HG03039 (cell line): ENCODE data around the gene RNF151.
"Not testable (repeated sequence)": the region's sequence is repeated elsewhere in the genome, so short reads cannot be mapped to it uniquely, and the experiment has no call there.

ENCODE experiments used
- ATAC-seq: cut with Tn5 transposase; IDR thresholded peaks from one replicate; pipeline ENCODE4 v1.9.1; 2021; ENCODE audit warnings: mild to moderate bottlenecking, moderate library complexity; ENCODE audit not compliant: unreplicated experiment

The RNF151 gene

DNA sequence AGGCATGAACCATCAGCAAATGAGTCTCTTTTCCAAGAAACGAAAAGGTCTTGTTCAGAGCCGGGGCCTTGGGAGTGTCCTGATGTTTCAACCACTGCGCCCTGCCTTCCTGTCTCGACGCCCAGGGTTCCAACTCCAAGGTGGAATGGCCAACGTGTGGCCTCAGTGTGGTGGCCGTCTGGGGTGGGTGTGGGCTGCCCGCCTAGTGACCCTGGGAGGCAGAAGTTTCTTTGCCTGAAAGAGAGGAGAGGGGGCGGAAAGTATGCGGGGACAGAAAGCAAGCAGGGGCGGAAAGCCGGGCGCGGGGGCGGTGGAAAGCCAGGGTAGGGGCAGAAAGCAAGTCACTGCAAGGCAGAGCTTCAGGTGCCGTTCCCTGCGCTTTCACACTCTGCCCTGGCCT, 27.7 kb upstream of the RNF151 start:
- ATAC-seq: no peak

DNA sequence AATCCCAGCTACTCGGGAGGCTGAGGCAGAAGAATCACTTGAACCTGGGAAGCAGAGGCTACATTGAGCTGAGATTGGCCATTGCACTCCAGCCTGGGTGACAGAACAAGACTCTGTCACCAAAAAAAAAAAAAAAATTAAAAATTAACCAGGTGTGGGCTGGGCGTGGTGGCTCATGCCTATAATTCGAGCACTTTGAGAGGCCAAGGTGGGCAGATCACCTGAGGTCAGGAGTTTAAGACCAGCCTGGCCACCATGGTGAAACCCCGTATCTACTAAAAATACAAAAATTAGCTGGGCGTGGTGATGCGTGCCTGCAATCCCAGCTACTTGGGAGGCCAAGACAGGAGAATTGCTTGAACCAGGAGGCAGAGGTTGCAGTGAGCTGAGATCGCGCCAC, 26.8 kb upstream of the RNF151 start:
- not testable (repeated sequence) for ATAC-seq

DNA sequence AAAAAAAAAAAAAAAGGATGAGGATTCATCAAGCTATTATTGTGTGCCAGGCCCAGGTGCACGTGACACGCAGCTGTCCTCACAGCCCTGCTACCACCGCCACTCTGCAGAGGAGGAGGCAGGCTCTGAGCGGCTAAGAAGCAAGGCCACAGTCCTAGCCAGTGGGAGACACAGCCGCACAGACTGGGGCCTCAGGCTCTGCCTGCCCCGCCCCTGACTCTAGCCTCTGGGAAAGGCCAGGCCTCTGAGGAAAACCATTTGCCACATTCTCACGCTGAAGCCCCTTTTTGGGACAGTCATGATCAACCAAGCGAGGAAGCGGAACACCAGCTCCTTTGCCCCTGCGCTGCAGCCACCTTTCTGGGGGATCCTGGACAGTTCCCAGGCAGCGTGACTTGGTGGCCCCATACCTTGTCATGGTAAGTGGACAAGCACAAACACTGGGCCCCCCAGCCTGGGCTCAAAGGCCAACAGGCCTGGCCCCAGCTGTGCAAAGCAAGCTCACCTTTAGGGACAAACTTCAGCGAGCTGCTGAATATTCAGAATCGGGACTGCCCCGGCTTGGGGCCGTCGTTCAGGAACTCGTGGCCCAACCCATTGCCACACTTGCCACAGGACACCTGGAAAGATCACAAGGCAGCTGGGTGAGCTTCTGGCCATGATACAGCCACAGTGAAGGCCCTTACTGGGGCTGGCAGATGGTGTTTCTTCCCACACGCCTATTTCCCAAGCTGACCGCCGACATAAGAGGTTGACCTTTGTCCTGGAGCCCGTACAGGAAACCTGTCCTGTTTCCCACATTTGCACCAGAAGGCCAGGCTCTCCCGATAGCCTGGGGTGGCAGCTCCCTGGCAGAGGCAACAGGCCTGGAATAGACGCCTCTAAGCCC, 26.1 kb upstream of the RNF151 start:
- no peak for ATAC-seq

DNA sequence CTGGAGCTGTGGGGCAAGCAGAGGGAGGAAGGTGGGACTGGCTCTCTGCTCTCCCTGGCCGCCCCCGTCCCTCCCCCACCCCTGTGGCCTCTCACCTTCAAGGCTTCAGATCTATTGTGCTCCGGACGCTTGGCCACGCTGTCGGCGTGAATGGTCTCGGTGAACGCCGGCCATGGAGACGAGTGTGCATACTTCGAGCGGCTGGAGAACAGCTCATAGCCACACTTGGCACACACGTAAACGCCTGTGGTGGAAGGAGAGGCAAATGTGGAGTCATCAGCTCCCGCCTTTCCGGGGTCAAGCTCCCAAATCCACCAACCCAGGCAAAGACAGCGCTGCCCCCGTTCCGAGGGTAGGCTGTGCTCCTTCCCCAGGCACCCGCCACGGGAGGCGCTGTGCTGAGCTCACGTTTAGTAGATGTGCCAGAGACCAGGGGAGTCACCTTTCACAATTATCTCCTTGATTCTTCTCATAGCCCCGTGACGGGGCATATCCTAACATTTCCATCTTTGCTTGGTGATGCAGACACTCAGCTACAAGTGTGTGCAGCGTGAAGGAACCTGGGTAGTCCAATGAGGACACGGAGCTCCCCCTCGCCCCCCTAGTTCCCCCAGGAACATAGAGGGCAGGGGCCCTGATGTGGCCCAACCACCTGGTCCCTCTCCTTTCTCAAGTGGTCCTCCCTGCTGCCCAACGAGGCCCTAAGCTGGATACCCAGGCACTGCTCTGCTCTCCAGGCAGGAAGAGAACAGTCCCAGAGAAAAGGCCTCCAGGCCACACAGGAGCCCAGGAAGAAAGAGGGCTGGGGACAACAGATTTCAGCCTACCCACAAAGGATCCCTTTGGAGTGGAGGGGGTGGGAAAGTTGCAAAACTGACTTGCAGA, 25.3 kb upstream of the RNF151 start:
- no peak for ATAC-seq

DNA sequence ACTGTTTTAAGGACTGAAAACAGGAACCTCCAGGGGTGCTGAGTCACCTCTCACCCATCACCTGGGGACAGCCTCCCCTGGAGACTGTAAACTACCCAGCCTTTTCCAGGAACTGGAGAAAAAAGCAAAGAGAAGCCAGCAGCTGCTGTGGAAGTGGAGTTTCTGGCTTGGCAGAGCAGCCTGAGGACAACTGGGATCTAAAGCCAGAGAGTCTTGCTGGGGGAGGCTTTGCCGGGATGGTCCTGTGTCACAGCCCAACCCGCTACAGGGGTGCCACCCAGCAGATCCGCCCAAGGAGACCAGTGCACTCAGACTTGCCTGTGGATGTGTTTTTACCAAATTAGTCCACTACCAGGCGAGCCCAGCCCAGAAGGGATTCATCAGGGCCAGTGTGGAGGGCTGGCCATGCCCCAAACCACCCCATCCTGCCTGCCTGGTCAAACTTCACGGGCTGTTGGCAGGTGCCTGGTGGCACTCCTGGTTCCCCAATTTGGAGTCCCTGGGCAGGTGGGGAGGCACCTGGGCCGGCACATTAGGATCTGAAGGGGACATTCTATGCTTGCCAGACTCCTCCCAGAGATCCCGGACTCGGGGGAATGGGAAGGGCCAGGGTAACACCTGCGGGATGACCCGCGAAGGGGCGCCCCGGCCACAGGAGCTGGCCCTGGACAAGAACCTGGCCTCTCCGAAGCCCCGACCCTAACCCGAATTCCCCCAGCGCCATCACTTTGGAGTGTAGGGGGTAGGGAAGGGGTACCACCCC, 24.4 kb upstream of the RNF151 start:
- no peak for ATAC-seq

DNA sequence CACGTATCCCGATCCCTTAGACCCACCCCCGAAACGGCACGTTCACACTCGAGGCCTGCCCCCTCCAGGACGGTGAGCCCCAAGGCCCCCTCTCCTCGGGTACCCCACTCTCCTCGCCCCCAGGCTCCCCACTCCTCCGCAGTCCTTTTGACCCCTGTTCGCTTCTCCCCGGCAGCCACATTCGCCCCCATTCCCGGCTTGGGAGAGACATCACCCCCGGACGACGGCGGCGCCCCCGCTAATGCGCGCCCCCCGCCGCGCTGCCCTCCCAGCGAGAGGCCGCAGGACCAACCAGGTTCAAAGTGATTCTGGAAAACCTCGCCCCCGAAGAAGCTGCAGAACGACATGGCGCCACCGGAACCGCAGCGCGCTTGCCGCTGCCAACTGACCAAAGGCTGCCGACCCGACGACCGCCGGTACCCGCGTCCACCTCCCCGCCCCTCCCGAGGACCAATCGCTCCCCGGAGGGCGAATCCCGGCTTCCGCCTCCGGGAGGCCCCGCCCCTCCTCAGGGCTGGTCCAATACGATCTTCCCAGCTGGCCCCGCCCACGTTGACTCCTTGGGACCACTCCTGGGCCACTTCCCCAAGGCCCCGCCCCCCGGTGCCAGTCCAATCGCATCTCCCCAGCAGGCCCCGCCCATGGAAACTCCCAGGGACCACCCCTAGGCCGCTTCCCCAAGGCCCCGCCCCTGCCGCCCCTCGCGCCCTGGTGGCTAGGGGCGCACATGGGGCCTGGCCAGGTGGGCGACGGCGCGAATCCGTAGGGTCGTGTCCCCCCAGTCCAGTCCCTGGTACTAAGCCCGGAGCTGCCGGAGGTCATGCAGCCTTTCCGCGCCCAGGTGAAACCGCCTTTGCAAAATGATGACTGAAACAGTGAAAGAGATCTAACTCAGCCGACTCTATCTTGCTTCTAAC, 23.6 kb upstream of the RNF151 start, which contains the start of gene MSRB1:
MSRB1 (minus strand) TSS at position 390 of the 917 bp plus-strand sequence; CDS start at position 347, 43 bp downstream.
- ATAC-seq: peak; percentile 81

DNA sequence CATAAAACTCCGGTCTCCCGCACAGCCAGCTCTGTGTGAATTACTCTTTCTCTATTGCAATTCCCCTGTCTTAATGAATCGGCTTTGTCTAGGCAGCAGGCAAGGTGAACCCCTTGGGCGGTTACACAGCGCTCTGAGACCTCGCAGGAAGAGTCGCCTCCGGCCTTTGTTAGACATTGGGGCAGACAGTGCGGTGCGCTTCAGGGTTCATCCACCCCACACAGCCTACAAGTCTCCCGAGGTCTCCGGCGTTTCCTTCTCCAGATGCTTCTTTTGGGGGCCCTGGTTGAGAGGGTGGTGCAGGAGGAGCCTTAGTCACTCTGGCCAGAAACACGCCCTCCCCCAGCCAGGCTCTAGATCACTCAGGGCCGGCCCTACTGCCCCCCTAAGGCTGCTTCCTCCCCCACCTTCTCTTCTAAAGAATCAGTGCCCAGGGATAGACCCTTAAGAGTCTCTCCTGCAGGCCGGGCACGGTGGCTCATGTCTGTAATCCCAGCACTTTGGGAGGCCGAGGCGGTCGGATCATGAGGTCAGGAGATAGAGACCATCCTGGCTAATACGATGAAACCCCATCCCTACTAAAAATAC, 21.9 kb upstream of the RNF151 start:
- ATAC-seq: no peak

DNA sequence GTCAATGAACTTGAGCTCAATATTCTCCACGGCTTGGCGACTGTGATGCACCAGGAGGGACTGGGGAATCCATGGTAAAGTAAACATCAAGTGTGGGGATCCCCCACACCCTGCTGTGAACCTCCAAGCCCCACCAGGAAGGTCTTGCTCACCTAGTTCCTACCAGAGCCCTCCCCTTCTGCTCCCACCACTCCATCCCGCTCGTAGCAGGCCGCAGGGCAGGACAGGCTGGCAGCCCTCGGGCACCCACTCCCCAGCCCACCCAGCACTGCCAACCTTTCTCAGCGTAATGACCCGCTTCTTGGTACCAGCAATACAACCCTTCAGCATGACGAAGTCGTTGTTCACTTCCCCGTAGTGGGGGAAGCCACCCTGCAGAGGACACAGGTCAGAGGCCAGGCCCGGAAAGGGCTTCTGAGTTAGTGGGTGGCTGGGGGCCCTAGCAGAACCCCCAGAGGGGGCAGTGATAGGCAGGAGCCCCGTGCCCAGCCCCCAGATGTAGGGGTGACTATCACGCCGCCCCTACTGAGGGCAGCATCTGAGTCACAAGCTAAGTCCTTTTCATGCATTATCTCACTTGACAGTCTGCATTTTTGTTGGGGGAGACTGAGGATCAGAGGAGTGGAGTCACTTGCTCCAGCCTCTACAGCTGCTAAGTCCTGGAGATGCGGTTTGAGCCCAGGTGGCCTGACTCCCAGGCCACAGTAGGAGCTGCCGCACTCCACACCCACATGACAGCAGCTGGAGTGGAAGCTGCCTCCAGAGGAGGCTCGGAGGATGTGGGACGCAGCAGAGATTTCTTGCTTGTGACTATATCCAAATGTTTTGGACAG, 20.9 kb upstream of the RNF151 start:
- ATAC-seq: no peak

DNA sequence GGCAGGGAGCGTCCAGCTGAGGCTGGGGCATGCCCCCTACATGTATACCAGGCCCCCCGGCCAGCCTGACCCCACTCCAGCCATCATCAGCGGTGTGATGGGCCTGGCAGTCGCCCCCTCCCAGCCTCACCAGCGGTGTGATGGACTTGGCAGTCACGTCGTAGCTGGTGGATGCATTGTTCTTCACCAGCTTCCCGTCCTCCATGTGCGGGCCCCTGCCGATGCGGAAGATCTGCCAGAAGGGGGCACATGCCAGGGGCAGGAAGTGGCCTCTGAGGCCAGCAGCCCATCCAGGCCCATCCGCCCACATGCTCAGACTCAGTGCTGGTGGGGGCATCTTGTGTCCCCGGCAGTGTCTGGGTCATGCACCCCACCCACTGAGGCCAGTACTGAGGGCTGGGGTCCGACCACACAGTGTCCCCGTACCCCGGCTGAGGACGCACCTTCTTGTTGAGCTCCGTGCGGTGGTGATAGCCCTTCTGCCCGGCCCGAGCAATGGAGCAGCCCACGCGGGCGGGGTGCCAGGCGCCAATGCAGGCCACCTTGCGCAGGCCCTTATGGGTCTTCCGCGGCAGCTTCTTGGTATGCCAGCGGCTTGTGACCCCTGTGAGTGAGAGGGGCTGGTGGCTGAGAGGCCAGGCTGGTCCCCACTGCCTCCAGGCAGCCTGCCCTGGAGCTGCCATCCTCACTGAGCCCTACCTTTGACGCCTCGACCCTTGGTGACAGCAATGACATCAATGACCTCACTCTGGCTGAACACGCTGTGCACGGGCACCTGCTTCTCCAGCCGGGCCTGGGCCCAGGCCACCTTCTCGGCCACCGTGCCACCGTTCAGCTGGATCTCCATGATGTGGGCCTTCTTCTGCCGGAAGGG, 19.9 kb upstream of the RNF151 start:
- ATAC-seq: no peak

DNA sequence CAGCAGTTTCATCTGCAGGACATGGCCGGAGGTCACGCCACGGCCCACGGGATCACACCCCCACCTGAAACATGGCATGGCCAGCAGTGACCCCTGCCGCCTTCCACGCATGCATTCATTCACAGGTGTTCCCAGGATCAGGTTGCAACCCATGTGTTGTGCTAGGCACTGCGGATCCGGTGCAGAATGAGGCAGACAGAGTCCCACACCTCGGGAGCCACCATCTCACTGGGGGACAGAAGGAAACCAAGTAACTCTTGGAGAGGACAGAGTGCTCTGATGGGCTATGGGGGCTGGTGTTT, 19.3 kb upstream of the RNF151 start:
- ATAC-seq: no peak

DNA sequence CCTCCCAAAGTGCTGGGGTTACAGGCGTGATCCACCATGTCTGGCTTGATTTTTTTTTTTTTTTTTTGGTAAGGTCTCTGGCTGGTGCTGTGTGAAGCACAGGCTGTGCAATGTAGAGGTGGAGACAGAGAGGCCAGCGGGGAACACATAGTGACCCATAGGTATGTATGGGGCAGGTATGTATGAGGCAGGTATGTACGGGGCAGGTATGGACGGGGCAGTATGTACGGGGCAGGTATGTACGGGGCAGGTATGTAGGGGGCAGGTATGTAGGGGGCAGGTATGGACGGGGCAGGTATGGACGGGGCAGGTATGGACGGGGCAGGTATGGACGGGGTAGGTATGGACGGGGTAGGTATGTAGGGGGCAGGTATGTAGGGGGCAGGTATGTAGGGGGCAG, 17.1 kb upstream of the RNF151 start:
- no peak for ATAC-seq

DNA sequence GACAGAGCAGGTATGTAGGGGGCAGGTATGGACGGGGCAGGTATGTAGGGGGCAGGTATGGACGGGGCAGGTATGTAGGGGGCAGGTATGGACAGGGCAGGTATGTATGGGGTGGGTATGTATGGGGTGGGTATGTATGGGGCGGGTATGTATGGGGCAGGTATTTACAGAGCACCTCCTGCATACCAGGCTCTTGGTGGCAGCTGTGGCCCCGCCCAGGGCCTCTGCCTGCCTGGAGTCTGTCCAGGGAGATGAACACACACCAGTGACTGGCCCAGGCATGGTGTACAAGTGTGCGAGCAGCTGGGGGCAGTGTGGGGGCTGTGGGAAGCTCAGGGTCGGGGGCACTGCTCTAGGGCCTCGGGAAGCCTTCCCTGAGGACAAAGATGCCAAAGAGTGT, 16.6 kb upstream of the RNF151 start:
- ATAC-seq: no peak

DNA sequence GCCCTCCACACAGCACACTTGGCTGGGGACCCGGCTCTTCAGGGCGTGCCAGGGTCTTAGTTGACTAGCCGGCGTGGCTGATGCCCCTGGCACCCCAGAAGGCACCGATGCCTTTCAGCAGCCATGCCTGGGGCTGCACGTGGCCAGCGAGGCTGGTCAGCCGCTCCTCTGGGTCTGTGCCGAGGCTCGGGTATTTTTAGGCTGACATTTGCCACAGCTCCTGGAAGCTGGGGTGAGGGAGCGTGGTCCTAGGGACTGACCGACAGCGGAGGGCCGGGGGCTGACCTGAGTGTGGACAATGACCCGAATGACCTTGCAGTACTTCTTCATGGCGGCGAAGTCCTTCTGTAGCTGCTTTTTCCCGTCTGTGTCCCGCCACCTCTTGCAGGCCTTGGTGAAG, 16.1 kb upstream of the RNF151 start:
- no peak for ATAC-seq

DNA sequence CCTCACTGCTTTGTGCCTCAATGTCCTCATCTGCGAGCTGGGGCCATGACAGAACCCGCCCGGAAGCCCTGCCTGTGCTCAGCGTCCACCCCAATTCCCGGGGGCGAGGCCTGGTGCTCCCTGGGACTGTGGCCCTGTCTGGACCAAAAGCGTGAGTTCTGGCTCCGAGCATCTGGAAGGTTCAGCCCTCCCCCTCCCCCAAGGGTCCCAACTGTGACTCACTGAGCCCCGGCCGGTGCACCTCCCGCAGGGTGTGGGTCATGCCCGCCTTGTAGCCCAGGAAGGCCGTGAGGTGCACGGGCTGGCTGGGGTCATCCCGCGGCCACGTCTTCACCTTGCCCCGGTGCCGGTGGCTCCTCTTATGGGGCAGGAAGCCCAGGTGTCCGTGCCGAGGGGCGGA, 12.9 kb upstream of the RNF151 start:
- no peak for ATAC-seq

DNA sequence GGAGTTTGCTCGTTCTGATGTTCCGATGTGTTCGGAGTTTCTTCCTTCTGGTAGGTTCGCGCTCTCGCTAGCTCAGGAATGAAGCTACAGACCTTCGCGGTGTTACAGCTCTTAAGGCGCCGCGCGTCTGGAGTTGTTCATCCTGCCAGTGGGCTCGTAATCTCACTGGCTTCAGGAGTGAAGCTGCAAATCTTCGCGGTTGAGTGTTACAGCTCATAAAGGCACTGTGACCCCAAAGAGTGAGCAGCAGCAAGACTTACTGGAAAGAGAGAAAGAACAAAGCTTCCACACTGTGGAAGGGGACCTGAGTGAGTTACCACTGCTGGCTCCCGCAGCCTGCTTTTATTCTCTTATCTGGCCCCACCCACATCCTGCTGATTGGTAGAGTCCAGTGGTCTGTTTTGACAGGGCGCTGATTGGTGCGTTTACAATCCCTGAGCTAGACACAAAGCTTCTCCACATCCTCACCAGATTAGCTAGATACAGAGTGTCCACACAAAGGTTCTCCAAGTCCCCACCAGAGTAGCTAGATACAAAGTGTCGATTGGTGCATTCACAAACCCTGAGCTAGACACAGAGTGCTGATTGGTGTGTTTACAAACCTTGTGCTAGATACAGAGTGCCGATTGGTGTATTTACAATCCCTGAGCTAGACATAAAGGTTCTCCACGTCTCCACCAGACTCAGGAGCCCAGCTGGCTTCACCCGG, 9.1 kb upstream of the RNF151 start:
- ATAC-seq: not testable (repeated sequence)

DNA sequence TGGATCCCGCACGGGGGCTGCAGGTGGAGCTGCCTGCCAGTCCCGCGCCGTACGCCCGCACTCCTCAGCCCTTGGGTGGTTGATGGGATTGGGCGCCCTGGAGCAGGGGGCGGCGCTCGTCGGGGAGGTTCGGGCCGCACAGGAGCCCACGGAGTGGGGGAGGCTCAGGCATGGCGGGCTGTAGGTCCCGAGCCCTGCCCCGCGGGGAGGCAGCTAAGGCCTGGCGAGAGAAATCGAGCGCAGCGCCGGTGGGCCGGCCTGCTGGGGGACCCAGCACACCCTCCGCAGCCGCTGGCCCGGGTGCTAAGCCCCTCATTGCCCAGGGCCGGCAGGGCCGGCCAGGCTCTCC, 8.5 kb upstream of the RNF151 start:
- not testable (repeated sequence) for ATAC-seq

DNA sequence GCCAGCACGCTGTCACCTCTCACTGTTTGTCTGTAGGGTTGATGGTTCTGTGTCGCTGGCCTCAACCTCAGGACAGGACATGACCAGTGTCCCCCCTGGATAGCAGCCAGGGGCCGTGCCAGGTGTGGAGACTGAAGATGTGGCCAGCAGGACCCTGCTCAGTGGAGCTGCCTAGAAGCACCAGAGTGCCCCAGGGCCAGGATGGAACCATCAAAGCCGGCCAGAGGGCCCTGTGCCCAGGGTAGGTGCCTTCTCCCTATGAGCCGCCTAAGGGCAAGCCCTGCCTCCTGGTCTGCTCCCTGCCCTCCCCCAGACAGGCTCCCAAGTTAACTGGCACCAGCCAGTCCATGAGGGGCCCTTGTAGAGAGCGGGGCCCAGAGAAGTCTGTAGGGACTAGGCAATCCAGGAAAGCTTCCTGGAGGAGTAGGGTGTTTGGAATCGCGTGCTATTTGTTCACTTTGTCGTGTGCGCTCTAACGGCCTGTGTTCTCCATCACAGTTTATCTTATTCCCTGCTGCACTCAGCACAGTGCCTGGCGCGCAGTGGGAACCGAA, 7.9 kb upstream of the RNF151 start:
- no peak for ATAC-seq
